ENCODE measurements around the gene TXNIP. TPM values are rescaled to one million over a fixed set of nuclear protein-coding genes. Genes with fewer than 3 reads are reported as not detected.

The TXNIP gene
- polyA plus RNA-seq, 1 of the 3 experiments (the other 2 are of a cell fraction) = 44.6 TPM

- H3K27ac ChIP-seq (ENCODE audit: low read depth in 2 of 2, low read length in 1 of 2) = peak overlapping the region in 1 of 2 experiments; percentile 61; a peak in 2 of 4 replicates
- DNase-seq = no peak
- H3K9ac ChIP-seq = peak overlapping the region; percentile 26; the same call in 1 of the 2 replicates
- peaks cover 27% of the 10 kb centered on the region for H3F3A ChIP-seq (replicated peaks; ENCODE audit: insufficient read depth)
- H3K4me2 ChIP-seq = no peak overlapping the region
- peaks cover 0 to 2% of the 10 kb centered on the region in 2 experiments; a peak in 2 of 4 replicates for H3K4me1 ChIP-seq (ENCODE audit: control insufficient read depth in 1 of 2, insufficient read depth in 2 of 2, low read depth in 1 of 2, low read length in 1 of 2)
- H3K9me3 ChIP-seq = no peaks in the 10 kb centered on the region
- H3K9me2 ChIP-seq = no peaks in the 10 kb centered on the region
- H3K27me3 ChIP-seq (ENCODE audit: insufficient read depth) = no peaks in the 10 kb centered on the region
- ChIA-PET CTCF (interaction anchor here (0.7 to 6.5 kb wide), 4 partner anchors 36 to 167 kb away, joined by 4 to 41 read pairs (median 21); partner anchors contain the start of gene NUDT17), POLR2A (no interaction called here)
- no peaks in the 10 kb centered on the region for H3K36me3 ChIP-seq (replicated peaks in 1 of 2; ENCODE audit: control insufficient read depth in 1 of 2, insufficient read depth in 2 of 2, low read length in 1 of 2)
- TF ChIP-seq RAD21 (IDR thresholded peaks at IDR 0.05; ENCODE audit: low read length) (no peak), FOXJ3 (CRISPR knock-in tag; IDR thresholded peaks at IDR 0.05) (no peak), EP300 (IDR thresholded peaks at IDR 0.05; ENCODE audit: borderline replicate concordance in 1 of 2, low read depth in 1 of 2, low read length in 1 of 2) (no peak), MEF2A (IDR thresholded peaks at IDR 0.05; ENCODE audit: borderline replicate concordance, low read depth) (no peak), GATA2 (CRISPR knock-in tag; IDR thresholded peaks at IDR 0.05) (no peak), TAF1 (IDR thresholded peaks at IDR 0.05; ENCODE audit: borderline replicate concordance, low read depth, low read length) (no peak), YY1 (IDR thresholded peaks at IDR 0.05; ENCODE audit: low read depth) (no peak), ELF1 (IDR thresholded peaks at IDR 0.05) (no peak), MAX (IDR thresholded peaks at IDR 0.05; ENCODE audit: low read depth) (no peak), JUND (IDR thresholded peaks at IDR 0.05) (no peak), USF2 (IDR thresholded peaks at IDR 0.05; ENCODE audit: borderline replicate concordance, low read depth, low read length) (no peak), IRF3 (IDR thresholded peaks at IDR 0.05; ENCODE audit: low read depth, low read length) (no peak), MXI1 (IDR thresholded peaks at IDR 0.05; ENCODE audit: low read depth, low read length) (no peak), TCF12 (IDR thresholded peaks at IDR 0.05) (no peak)
- 0 out of 2 replicates have a peak overlapping the region, but pooled peaks have one; percentile 16 for H2AFZ ChIP-seq (ENCODE audit: low read depth)
- H3K4me3 ChIP-seq (ENCODE audit: low read depth in 2 of 2, low read length in 1 of 2) = no peak overlapping the region
- no peaks in the 10 kb centered on the region for H4K20me1 ChIP-seq (ENCODE audit: insufficient read depth)
- no peaks in the 10 kb centered on the region for H3K79me2 ChIP-seq (ENCODE audit: insufficient read depth)
- 79% methylated on average over 6 of the region's 6 CpGs for WGBS (ENCODE audit: low lambda C conversion rate)
These were observed 17.2 kb upstream of the TXNIP start for GRCh38 chr1:146013559-146013922.

- Histone ChIP-seq H3K9me3 (no peaks in the 10 kb centered on the region), H3K4me2 (no peak overlapping the region), H3F3A (replicated peaks; ENCODE audit: insufficient read depth) (peaks cover 27% of the 10 kb centered on the region), H3K27me3 (ENCODE audit: insufficient read depth) (no peaks in the 10 kb centered on the region), H2AFZ (ENCODE audit: low read depth) (peak overlapping the region; percentile 45; the same call in 1 of the 2 replicates), H3K36me3 (replicated peaks in 1 of 2; ENCODE audit: control insufficient read depth in 1 of 2, insufficient read depth in 2 of 2, low read length in 1 of 2) (no peaks in the 10 kb centered on the region), H3K4me1 (ENCODE audit: control insufficient read depth in 1 of 2, insufficient read depth in 2 of 2, low read depth in 1 of 2, low read length in 1 of 2) (peaks cover 0 to 2% of the 10 kb centered on the region in 2 experiments; a peak in 2 of 4 replicates), H3K27ac (ENCODE audit: low read depth in 2 of 2, low read length in 1 of 2) (peak overlapping the region in 1 of 2 experiments; percentile 61; a peak in 2 of 4 replicates), H4K20me1 (ENCODE audit: insufficient read depth) (no peaks in the 10 kb centered on the region), H3K4me3 (ENCODE audit: low read depth in 2 of 2, low read length in 1 of 2) (peak overlapping the region in 1 of 2 experiments; percentile 18; a peak in 1 of 4 replicates), H3K9me2 (no peaks in the 10 kb centered on the region), H3K79me2 (ENCODE audit: insufficient read depth) (no peaks in the 10 kb centered on the region), H3K9ac (peak overlapping the region; percentile 26; the same call in 1 of the 2 replicates)
- ChIA-PET POLR2A (interaction anchor here (0.7 kb wide), 1 partner anchor 259 kb away, joined by 6 read pairs; no protein-coding TSS in a partner anchor), CTCF (interaction anchor here (0.7 to 7.4 kb wide), 11 partner anchors 19 to 167 kb away, joined by 3 to 187 read pairs (median 7); partner anchors contain the start of genes ANKRD34A, NUDT17 and POLR3GL)
- peak; percentile 66 for DNase-seq
- WGBS (ENCODE audit: low lambda C conversion rate) = 3% methylated on average over 4 of the region's 4 CpGs
- peak; percentile 38; the same call in 1 of the 2 replicates for TF ChIP-seq JUND (IDR thresholded peaks at IDR 0.05)
- TF ChIP-seq FOXM1 (IDR thresholded peaks at IDR 0.05; ENCODE audit: low read depth) = no peak
- peak; percentile 57 for TF ChIP-seq TCF12 (IDR thresholded peaks at IDR 0.05)
- 0 out of 2 replicates have a peak, but pooled peaks have one; percentile 16 for TF ChIP-seq PBX3 (IDR thresholded peaks at IDR 0.05)
- no peak for TF ChIP-seq TAF1 (IDR thresholded peaks at IDR 0.05; ENCODE audit: borderline replicate concordance, low read depth, low read length)
- no peak for TF ChIP-seq FOXJ3 (CRISPR knock-in tag; IDR thresholded peaks at IDR 0.05)
- no peak for TF ChIP-seq RFX5 (IDR thresholded peaks at IDR 0.05; ENCODE audit: low read length)
- no peak for TF ChIP-seq ZBTB33 (IDR thresholded peaks at IDR 0.05; ENCODE audit: borderline replicate concordance, low read depth)
- no peak for TF ChIP-seq USF1 (IDR thresholded peaks at IDR 0.05; ENCODE audit: borderline replicate concordance, low read depth)
These were observed 16.6 kb upstream of the TXNIP start for GRCh38 chr1:146012703-146013558.
